Ovary (tissue), 3 donors: ENCODE results near the gene DNAJA3.

Source experiments
- CTCF ChIP-seq, 3 donors: fragments of 450-650 bp in 2 of 3; fragments of 200-600 bp in 1 of 3; IDR thresholded peaks; one replicate each; pipeline versions ENCODE4 v1.5.1 to v1.8.0; 2016 to 2022; ENCODE audit warnings: antibody characterized with exemption in 3 of 3, mild to moderate bottlenecking in 1 of 3
- POLR2A ChIP-seq: fragments of 450-650 bp; IDR thresholded peaks from one replicate; pipeline ENCODE4 v1.6.1; 2017; ENCODE audit warnings: antibody characterized with exemption, mild to moderate bottlenecking, moderate library complexity
- donor health status: DM: no; HTN: no; CAD: no.

GRCh38 chr16:4426722-4427372 is 1.2 kb downstream of the DNAJA3 start:
- TF ChIP-seq CTCF (IDR thresholded peaks at IDR 0.05) (no peak), POLR2A (no peak)
